Effector CD8-positive, alpha-beta T cell (primary cell): ENCODE data around the gene ITGA3.

Experiments
- DNase-seq: peaks from one replicate; lab custom pipeline; 2025; lab: John Stamatoyannopoulos, UW

ITGA3 gene

GRCh38 chr17:50072130-50072529 is 16.2 kb downstream of the ITGA3 start:
- DNase-seq, result no peak

GRCh38 chr17:50072925-50073324 is 17.0 kb downstream of the ITGA3 start:
- DNase-seq, result no peak

- DNase-seq, result no peak
Observed at GRCh38 chr17:50074227-50074626, 18.3 kb downstream of the ITGA3 start.

GRCh38 chr17:50075446-50076032 is 19.6 kb downstream of the ITGA3 start:
- DNase-seq, result no peak

GRCh38 chr17:50076221-50076590 is 20.3 kb downstream of the ITGA3 start:
- no peak for DNase-seq

- DNase-seq, result no peak
Observed at GRCh38 chr17:50076591-50077235, 20.8 kb downstream of the ITGA3 start.

GRCh38 chr17:50078430-50078829 is 22.5 kb downstream of the ITGA3 start:
- no peak for DNase-seq

GRCh38 chr17:50079334-50080095 is 23.6 kb downstream of the ITGA3 start:
- no peak for DNase-seq

GRCh38 chr17:50080096-50080480 is 24.2 kb downstream of the ITGA3 start:
- no peak for DNase-seq

- no peak for DNase-seq
Observed at GRCh38 chr17:50080827-50081226, 24.9 kb downstream of the ITGA3 start.

GRCh38 chr17:50081757-50082156 is 25.8 kb downstream of the ITGA3 start:
- DNase-seq, result no peak

- DNase-seq, result peak; percentile 63
Observed at GRCh38 chr17:50087246-50087911, 31.5 kb downstream of the ITGA3 start.

- no peak for DNase-seq
Observed at GRCh38 chr17:50087912-50088405, 32.0 kb downstream of the ITGA3 start.

- DNase-seq, result no peak
Observed at GRCh38 chr17:50088952-50089825, 33.3 kb downstream of the ITGA3 start.

GRCh38 chr17:50090071-50090470 is 34.2 kb downstream of the ITGA3 start:
- DNase-seq, result no peak

- no peak for DNase-seq
Observed at GRCh38 chr17:50090971-50091917, 35.3 kb downstream of the ITGA3 start.

GRCh38 chr17:50091918-50092285 is 36.0 kb downstream of the ITGA3 start:
- no peak for DNase-seq

- DNase-seq, result no peak
Observed at GRCh38 chr17:50093246-50093645, 37.3 kb downstream of the ITGA3 start.

- no peak for DNase-seq
Observed at GRCh38 chr17:50093807-50094206, 37.9 kb downstream of the ITGA3 start.

- DNase-seq, result peak; percentile 89
Observed at GRCh38 chr17:50094243-50094752, 38.4 kb downstream of the ITGA3 start.
